HG03460 (cell line): ENCODE measurements around the gene CFAP99.
"Not testable (repeated sequence)": the region's sequence is repeated elsewhere in the genome, so short reads cannot be mapped to it uniquely, and the experiment has no call there.

Experiments used
- ATAC-seq: cut with Tn5 transposase; IDR thresholded peaks from one replicate; pipeline ENCODE4 v1.9.1; 2021; ENCODE audit not compliant: unreplicated experiment

CFAP99 gene

DNA sequence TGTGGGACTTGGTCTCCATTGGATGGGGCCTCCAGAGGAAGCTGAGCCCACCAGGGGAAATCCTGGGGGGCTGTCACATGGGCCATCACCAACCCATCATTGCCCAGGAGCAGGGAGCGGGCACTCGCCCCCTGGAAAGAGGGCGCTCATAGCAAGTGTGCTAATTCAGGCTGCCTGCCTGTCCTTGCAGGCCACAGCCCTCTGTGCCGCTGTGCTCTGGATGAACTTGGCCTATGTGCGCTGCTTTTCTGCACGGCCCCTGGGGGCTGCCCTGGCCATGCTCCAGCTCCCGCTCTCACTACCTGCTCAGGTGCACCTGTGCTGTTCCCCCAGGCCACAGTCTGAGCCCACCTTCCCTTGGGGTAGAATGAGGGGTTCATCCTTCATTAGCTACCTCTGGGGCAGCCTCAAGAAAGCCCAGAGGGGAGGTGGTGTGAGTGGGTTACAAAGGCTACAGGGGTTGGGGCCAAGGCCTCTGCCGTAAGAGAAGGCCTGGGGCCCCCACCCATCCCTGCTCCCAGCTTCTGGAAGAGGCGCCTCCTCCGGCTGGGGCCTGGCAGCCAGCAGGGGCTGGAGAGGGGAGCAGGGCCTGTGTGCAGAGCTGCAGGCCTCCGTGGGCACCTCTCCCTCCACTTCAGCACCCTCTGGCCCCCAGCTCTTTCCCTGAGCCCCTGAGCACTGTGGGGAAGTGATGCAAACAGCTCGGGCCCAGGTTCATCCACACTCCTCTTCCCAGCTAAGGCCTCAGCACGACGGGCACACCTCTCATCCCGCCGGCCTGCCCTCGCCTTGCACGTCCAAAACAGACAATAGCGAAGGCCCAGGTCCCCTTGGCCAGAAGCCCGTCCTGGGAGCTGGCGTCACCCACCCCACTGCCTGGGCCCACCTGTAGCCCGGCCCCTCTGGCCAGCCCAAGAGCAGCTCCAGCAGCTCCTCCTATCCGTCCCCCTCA is 8.9 kb downstream of the CFAP99 start:
- no peak for ATAC-seq

DNA sequence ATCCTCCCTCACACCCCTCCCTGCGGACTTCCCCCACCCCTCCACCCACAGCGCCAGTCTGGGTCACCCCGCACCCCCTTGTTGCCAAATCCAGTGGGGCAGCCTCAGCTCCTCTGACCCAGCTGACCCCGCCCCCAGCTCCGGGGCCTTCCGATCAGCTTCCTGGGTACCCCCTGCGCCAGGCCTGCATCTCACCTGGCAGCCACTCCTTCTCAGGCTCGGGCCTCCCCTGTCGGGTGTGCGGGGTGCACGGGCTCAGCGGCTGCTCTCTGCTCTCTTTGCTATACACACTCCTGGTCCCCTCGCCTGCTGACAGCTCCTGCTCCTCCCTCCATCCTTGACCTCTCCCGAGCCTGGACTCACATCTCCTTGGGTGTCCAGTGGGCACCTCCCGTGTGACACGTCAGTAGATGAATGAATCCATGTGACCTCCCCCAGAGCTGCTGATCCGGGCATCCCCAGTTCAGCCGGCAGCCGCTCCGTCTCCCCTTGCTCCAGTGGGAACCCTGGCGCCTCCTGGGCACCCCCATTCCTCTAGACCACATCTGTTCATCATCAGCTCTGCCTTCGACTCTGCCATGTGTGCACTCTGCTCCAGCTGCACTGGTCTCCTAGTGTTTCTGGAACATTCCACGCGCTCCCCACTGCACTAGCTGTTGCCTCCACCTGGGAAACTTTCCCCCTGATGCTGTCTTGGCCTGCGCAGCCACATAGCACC is 9.9 kb downstream of the CFAP99 start:
- no peak for ATAC-seq

DNA sequence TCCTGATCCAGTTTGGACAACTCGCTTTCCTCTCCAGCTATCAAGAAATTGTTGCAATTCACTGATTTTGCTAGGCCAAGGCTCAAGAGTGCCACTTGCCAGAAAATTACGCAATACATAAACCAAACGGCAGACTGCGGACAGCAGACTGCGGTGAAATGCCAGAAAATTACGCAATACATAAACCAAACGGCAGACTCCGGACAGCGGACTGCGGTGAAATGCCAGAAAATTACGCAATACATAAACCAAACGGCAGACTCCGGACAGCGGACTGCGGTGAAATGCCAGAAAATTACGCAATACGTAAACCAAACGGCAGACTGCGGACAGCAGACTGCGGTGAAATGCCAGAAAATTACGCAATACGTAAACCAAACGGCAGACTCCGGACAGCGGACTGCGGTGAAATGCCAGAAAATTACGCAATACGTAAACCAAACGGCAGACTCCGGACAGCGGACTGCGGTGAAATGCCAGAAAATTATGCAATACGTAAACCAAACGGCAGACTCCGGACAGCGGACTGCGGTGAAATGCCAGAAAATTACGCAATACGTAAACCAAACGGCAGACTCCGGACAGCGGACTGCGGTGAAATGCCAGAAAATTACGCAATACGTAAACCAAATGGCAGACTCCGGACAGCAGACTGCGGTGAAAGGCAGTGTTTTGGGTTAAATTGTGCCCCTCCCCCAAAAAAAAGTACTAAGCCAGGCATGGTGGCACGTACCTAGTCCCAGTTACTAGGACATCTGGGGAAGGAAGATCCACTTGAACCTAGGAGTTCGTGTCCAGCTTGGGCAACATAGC is 11.4 kb downstream of the CFAP99 start:
- not testable (repeated sequence) for ATAC-seq

DNA sequence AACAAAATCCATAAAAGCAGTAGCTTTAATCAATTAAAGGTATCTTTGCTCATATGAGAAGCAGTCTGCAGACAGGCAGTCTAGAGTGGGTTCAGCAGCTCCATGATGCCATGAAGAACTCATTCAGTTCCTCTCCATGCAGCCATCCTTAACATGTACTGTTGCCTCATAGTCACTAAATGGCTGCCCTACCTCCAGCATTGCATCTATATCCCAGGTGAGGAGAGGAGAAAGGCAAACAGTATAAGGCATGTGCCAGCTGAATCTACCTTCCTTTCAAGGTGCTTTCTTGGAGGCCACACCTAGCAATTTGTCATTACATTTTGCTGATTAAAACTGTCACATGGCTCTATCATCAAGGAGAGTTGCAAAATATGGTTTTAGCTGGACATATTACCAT is 13.2 kb downstream of the CFAP99 start:
- no peak for ATAC-seq

DNA sequence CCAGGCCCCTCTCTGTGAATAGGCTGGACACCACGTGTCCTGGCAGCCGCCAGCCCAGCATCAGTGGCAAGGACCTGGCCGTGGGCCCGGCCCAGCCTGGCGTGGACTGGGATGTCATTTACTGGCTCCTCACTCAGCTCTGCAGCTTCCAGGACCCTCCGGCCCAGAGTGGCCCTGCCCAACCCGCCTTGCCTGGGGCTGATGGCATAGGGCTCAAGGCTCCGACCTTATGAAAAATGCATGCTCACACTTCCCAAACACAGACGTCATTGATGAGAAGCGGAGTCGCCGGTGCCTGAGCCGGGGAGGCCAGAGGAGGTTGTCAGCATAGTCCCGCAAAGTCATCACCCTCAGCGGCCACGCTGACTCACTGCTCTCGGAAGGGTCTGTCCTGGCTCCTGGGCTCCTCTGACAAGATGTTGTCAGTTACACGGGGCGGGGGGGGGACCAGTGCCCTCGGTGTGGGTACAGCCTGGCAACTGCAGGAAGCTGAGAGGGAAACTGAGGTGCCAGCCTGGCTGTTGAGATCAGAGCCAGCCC is 14.3 kb downstream of the CFAP99 start:
- no peak for ATAC-seq

DNA sequence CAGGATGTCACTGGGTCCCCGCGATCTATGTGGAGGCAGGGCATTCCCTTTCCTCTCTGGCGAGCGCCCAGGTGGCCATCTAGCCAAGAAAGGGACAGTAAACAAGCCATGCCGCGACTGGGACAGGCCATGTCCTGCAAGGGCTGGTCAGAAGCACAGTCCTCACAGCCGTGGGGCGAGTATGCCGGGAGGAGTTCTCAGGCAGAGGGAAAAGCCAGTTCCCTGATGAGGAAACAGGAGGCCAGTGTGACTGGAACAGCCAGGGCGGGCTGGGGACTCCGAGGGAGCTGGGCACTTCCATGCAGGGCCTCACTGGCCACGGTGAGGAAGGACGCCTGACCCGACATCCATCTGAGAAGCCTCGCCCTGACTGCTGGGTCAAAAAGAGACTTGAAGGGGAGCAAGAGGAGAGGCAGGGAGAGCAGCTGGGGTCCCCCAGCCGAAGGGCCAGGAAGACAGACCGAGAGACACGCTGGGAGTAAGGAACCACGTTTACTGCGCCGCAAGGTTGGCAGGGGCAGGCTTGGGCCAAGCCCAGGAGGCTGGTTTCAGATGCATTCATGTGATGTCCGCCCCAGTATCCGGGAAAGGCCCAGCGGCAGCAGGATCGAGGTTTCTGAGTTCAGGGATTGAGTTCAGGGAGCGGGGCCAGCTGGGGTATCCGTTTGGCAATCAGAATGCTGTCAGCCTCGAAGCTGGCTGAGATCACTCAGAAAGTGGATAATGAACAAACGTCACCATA is 15.0 kb downstream of the CFAP99 start:
- no peak for ATAC-seq

DNA sequence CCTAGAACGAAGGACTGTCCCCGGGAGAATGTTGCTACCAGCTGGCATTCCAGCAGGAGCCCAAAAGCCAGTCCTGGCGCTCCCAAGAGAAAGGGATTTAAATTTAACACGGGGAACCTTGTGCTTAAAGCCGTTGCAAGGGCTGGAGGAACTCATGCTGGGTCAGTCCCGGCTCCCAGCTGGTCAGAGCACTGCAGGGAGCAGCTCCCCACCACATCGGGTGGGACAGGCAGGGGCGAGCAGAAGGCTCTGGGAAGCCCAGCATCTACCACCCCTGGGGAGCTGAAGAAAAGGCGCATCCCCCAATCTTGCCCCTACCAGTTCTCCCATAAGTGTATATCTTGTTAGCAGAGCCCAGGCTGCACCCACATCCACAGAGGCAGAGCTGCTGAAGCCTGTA is 15.7 kb downstream of the CFAP99 start:
- ATAC-seq, result no peak

DNA sequence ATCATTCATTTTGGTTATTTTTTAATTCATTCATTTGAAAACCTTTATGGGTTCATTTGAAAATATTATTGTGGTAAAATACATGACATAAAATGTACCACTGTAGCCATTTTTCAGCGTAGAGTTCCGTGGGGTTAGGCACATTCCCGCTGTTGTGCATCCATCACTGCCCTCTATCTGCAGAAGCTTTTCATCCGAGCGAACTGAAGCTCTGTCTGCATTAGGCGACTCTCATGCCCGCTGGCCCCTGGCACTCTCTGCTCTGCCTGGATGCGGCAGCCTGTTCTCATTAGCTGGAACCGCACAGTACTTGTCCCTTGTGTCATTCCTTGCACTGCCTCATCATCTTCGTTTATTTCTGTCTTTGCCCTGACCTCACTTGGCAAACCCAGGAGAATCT is 17.5 kb downstream of the CFAP99 start:
- ATAC-seq, result no peak

DNA sequence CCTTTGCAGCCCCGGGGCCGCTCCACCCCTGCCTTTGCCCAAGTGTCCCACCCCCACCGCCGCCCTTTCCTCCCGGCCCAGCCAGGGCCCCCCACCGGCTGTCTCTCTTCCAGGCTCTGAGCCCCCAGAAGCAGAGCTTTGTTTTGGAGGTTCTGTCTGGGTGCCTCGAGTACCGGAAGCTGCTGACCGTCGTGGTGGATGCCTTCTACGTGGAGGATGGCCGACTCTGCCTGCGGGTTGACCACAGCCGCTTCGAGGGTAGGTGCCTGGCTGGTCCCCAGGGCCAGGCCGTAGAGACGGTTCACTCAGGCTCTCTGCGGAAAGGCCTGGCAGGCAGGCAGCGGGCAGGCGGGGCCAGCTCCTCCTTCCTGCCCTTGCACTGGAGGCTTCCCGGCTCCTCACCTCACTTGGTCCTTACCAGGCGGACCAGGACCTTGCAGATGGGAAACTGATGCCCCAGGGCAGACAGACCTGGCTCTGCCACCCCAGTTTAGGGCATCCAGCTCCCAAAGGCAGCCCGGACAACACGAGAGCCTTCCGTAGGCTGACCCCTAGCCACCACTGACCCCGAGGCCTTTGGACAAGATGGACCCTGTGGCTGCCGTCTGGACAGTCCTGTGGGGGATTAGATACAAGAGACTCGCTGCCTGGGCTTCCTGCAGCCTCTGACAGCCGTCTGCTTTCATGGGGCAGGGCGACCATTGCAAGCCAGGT is 18.2 kb downstream of the CFAP99 start:
- no peak for ATAC-seq

DNA sequence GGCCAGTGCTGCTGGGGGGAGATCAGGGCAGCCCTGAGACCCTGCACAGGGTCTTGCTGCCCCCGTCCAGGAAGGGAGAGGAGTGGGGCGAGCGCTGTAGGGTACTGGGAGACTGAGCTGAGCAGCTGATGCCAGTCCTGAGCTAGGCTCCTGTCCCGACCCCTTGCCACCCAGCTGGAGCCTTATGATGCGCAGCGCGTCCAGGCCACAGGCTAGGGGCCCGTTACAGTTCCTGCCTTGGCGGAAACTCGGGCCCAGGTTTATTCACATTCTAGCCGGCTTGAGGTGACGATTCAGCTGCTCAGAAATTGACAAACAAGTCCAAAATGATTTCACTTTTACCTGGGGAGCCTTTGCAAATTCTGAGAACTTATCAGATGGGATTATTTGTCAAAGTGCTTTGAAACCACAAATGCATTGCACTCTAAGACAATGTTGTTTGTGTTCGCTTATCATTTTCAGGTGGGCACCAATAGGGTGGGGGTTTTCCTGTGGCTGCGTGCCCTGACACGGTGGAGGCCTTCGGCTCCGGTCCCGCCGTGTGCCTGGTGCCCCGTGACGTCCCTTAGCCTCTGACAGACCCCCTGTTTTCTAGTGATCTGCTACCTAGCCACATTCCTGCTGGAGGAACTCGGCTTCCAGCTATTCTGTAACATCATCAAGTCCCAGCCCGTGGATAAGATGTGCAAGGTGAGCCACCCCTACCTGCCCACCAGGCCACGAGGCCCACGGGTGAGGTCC is 18.9 kb downstream of the CFAP99 start:
- no peak for ATAC-seq

DNA sequence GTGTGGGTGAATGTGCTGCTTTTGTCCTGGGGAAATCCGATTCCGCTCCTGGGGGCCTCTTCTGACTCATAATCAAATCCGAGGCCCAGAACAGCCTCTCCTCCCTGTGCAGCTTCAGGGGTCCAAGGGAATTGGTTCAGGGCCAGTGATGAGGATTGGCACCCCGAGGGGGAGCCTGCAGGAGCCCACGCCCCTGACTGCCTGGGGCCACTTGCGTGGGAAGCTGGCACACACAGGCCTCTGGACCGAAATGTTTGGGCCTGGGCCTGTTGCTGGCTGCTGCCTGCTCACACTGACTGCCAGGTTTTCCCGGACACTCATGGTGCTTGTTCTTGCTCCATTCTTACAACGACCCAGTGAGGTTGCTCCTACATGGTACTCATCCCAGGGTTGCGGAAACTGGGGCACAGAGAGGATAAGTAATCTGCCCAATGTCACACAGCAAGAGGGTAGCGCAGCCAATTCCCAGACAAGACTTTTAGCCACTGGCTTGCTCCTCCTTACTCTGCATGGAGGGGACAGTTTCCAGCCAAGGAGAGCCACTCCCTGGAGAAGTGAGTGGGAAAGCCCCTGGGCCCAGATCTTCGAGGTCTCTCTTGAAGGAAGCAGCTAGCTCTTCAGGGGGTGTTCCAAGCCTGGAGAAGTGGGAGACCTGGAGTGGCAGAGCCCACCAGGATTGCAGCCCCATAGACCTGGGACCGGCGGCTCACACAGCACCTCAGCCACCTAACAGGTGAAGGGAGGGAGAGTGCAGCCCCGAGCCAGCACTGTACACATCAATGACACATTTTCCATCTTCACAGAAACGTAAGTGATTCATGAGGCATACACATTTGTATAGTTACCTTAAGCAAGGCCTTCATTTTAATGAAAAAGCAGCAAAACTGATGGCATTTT is 20.3 kb downstream of the CFAP99 start:
- ATAC-seq, result no peak

DNA sequence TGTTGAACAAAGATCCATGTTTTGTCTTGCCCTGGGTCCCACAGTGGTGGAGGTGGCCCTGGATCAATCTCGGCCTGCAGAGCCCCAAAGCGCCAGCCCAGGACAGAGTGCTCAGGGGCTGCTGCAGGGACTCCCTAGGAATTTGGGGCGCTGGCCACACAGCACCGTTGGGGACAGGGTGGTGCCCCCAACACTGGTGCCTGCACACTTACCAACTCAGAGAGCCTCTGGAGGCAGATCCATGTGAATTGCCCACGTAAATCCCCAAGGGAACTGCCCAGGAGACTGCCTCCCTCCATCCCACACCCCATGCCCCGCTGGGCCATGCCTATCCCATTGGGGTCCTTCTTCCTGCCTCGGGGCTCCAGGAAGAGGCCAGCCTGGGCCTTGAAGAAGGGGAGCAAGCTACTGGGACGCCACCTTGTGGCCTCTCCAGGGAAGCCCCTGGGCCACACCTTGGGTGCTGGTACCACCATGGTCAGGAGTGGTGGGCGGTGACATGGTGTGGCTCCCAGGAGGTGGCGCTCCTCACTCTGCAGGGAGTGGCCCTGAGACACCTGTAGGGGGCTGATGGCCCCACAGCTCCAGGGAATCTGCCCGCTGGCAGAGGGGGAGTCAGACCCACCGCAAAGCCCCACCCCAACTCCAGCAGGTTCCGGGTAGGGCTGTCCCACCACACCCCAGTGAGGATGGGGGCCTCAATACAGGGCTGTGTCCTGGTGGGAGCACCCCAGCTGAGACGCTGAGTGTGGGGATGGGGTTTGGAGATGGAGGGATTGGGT is 22.8 kb downstream of the CFAP99 start:
- no peak for ATAC-seq

DNA sequence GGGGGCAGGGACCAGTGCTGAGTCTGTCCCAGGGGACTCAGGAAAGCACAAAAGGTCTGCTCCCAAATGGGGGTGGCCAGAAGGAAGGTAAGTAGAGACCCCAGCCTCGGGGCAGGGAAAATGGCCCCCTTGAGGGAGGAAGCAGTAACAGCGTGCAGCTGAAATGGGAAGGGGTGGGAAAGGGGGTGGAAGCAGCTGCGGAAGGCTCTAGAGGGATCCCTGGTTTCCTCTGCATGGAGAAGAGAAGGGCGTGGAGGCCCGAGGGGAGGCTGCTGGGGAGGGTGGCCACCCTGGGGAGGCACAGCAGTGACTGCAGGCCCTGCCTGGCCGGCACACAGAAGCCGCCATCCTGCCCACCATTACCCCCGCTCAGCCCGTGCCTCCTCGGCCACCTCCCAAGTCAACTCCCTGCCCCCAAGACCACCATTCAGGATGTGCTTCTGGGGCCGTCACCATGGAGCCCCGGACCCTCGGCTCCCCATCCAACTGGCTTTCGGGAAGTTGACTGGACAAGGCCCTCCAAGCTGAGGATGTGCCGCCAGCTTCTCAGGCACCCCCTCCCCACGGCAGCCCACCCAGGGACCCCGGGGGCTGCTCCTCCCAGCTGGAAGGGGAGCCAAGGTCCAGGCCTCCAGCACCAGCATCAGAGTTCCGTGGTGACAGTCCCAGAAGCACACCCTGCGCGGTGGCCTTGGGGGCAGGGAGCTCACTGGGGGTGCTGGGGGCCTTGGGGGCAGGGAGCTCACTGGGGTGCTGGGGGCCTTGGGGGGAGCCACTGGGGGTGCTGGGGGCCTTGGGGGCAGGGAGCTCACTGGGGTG is 23.6 kb downstream of the CFAP99 start:
- ATAC-seq, result no peak

DNA sequence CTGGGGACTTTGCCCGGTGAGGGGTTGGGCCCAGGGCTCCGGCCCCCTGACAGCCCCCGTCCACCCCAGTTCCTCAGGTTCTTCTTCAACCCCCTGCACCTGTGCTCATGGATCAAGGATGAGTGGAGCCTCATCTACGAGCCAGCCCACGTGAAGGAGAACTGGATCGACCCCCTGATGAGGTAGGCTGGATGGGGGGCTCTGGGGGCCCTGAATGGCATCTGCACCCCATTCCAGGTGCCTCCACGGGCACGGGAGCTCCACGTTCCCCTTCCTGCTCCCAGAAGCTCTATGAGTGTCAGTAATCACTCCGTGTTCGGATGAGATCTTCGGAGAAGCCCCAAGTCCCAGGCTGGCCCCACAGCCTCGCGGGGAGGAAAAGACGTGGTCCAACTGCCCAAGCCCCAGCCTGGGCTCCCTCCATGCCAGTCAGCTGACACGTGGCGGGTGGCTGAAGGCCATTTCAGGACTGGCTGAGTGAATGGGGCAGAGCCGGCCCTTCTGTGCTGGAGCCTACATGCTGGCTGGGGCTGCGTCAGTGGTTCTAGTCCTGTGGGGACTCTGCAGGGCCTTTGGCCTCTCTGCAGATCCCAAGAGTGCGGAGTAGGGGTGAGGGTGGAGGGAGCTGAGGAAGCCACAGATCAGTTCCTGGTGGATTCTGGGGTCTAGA is 24.4 kb downstream of the CFAP99 start:
- no peak for ATAC-seq

DNA sequence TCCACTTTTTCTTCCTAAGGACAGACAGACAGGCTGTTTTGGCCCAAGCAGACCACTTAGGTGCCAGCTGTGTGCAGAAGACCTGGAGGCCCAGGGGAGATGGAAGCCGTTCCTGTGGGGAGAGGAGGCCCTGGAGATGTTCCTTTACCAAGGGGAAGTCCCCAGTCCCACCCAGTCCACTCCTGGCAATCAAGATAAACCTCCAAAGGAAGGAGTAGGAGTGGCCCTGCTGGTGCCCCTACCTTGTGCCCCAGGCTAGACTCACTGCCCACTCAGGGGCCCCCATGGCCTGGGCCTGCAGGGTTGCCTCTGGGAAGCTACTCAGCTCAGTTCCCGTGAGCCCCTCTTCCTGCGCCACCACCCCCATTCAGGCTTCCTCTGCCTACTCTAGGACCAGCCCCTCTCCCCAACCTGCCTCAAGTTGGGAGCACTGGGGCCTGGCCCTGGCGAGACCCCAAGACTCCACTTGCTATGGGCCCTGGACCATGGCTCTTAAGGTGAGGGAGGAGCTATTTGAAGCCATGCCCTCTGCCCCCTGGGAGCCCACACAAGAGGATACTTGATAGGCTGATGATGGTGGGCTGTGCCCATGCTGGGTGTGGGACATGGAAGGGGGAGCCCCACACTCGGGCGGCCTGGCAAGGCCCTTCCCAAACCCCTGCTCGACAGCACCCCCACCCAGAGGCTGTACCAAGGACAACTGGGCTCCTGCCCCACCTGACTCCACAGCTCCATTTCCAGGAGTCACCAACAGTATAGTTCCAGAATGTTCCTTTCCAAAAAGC is 25.4 kb downstream of the CFAP99 start:
- no peak for ATAC-seq
